Activated naive CD8-positive, alpha-beta T cell treated with anti-CD3 and anti-CD28 coated beads for 36 hours (primary cell): Measurements from ENCODE around the gene ICOSLG. TPM values are rescaled to one million over a fixed set of nuclear protein-coding genes. Genes with fewer than 3 reads are reported as not detected.
"Not testable (repeated sequence)": the region's sequence is repeated elsewhere in the genome, so short reads cannot be mapped to it uniquely, and the experiment has no call there.

ENCODE experiments used
- DNase-seq: peaks from one replicate; pipeline ENCODE4 v3.0.0; 2021
- H3K27ac Mint-ChIP-seq: one replicate; pipeline ENCODE4 v1.8.0; 2022; ENCODE audit warnings: mild to moderate bottlenecking, moderate library complexity, mixed read lengths
- H3K27me3 Mint-ChIP-seq: one replicate; pipeline ENCODE4 v1.8.0; 2022; ENCODE audit warnings: mild to moderate bottlenecking, mixed read lengths
- H3K36me3 Mint-ChIP-seq: one replicate; pipeline ENCODE4 v1.8.0; 2021; ENCODE audit warnings: mild to moderate bottlenecking, mixed read lengths
- H3K4me1 Mint-ChIP-seq: one replicate; pipeline ENCODE4 v1.8.0; 2021; ENCODE audit warnings: mixed read lengths
- H3K4me3 Mint-ChIP-seq: one replicate; pipeline ENCODE4 v1.8.0; 2022; ENCODE audit warnings: mild to moderate bottlenecking, moderate library complexity, mixed read lengths
- H3K9me3 Mint-ChIP-seq: one replicate; pipeline ENCODE4 v1.8.0; 2022; ENCODE audit warnings: mixed read lengths
- total RNA-seq, 2 experiments: library from RNA; stranded (reverse); gene quantifications; one replicate each; pipeline ENCODE4 v1.2.3, GENCODE V29; 2021

ICOSLG gene
- total RNA-seq: 1 to 10 TPM in 1 of 2 experiments, under 1 TPM in 1; 0.92 to 1.2 TPM

GRCh38 chr21:44240842-44241241, at the start of gene ICOSLG:
Gene ICOSLG (minus strand): TSS chr21:44240943. CDS start chr21:44240817, 126 bp downstream.
- not testable (repeated sequence) for H3K4me3 Mint-ChIP-seq, H3K27ac Mint-ChIP-seq, H3K36me3 Mint-ChIP-seq, H3K9me3 Mint-ChIP-seq, DNase-seq, H3K27me3 Mint-ChIP-seq, H3K4me1 Mint-ChIP-seq

GRCh38 chr21:44289381-44290010, 48.8 kb upstream of the ICOSLG start:
- H3K4me3 Mint-ChIP-seq: no peak overlapping the region
- H3K36me3 Mint-ChIP-seq: no peaks in the 10 kb centered on the region
- H3K27ac Mint-ChIP-seq: no peak overlapping the region
- no peaks in the 10 kb centered on the region for H3K9me3 Mint-ChIP-seq
- DNase-seq: no peak
- no peaks in the 10 kb centered on the region for H3K4me1 Mint-ChIP-seq
- H3K27me3 Mint-ChIP-seq: no peaks in the 10 kb centered on the region

GRCh38 chr21:44288251-44289110, 47.7 kb upstream of the ICOSLG start:
- no peaks in the 10 kb centered on the region for H3K36me3 Mint-ChIP-seq
- no peaks in the 10 kb centered on the region for H3K4me1 Mint-ChIP-seq
- no peak overlapping the region for H3K4me3 Mint-ChIP-seq
- H3K27me3 Mint-ChIP-seq: no peaks in the 10 kb centered on the region
- no peak for DNase-seq
- H3K27ac Mint-ChIP-seq: no peak overlapping the region
- no peaks in the 10 kb centered on the region for H3K9me3 Mint-ChIP-seq

GRCh38 chr21:44286716-44287632, 46.2 kb upstream of the ICOSLG start:
- H3K27me3 Mint-ChIP-seq: no peaks in the 10 kb centered on the region
- no peak overlapping the region for H3K27ac Mint-ChIP-seq
- DNase-seq: no peak
- H3K4me3 Mint-ChIP-seq: no peak overlapping the region
- no peaks in the 10 kb centered on the region for H3K36me3 Mint-ChIP-seq
- no peaks in the 10 kb centered on the region for H3K4me1 Mint-ChIP-seq
- H3K9me3 Mint-ChIP-seq: no peaks in the 10 kb centered on the region

GRCh38 chr21:44286086-44286715, 45.5 kb upstream of the ICOSLG start:
- Mint-ChIP-seq H3K9me3 (no peaks in the 10 kb centered on the region), H3K4me1 (no peaks in the 10 kb centered on the region), H3K27me3 (no peaks in the 10 kb centered on the region), H3K36me3 (no peaks in the 10 kb centered on the region), H3K4me3 (no peak overlapping the region), H3K27ac (no peak overlapping the region)
- DNase-seq: no peak

GRCh38 chr21:44285138-44285992, 44.6 kb upstream of the ICOSLG start, which contains the start of gene AIRE:
Gene AIRE (plus strand): TSS chr21:44285876. CDS start chr21:44286007, 131 bp downstream.
- H3K9me3 Mint-ChIP-seq: no peaks in the 10 kb centered on the region

GRCh38 chr21:44283948-44284347, 43.2 kb upstream of the ICOSLG start:
- Mint-ChIP-seq H3K4me3 (no peak overlapping the region), H3K27ac (no peak overlapping the region), H3K27me3 (no peaks in the 10 kb centered on the region), H3K9me3 (no peaks in the 10 kb centered on the region), H3K4me1 (no peaks in the 10 kb centered on the region), H3K36me3 (no peaks in the 10 kb centered on the region)
- DNase-seq: no peak

More at GRCh38 chr21:44285138-44285992, 44.6 kb upstream of the ICOSLG start, which contains the start of gene AIRE:
- no peaks in the 10 kb centered on the region for H3K4me1 Mint-ChIP-seq
- no peak for DNase-seq
- no peaks in the 10 kb centered on the region for H3K27me3 Mint-ChIP-seq
- no peak within 1 kb of the TSS for H3K4me3 Mint-ChIP-seq
- no peak within 1 kb of the TSS for H3K27ac Mint-ChIP-seq
- H3K36me3 Mint-ChIP-seq: no peaks in the 10 kb centered on the region

- H3K36me3 Mint-ChIP-seq, H3K4me3 Mint-ChIP-seq, H3K27ac Mint-ChIP-seq, H3K9me3 Mint-ChIP-seq, H3K27me3 Mint-ChIP-seq, H3K4me1 Mint-ChIP-seq, DNase-seq: not testable (repeated sequence)
Observed at GRCh38 chr21:44283211-44283785, 42.6 kb upstream of the ICOSLG start.

- DNase-seq: no peak
- no peak overlapping the region for H3K4me3 Mint-ChIP-seq
- H3K36me3 Mint-ChIP-seq: no peaks in the 10 kb centered on the region
- H3K9me3 Mint-ChIP-seq: no peaks in the 10 kb centered on the region
- H3K27me3 Mint-ChIP-seq: no peaks in the 10 kb centered on the region
- H3K4me1 Mint-ChIP-seq: no peaks in the 10 kb centered on the region
- H3K27ac Mint-ChIP-seq: no peak overlapping the region
Observed at GRCh38 chr21:44282370-44282769, 41.6 kb upstream of the ICOSLG start.

GRCh38 chr21:44281801-44282200, 41.1 kb upstream of the ICOSLG start:
- Mint-ChIP-seq H3K27me3 (no peaks in the 10 kb centered on the region), H3K27ac (no peak overlapping the region), H3K4me1 (no peaks in the 10 kb centered on the region), H3K36me3 (no peaks in the 10 kb centered on the region), H3K9me3 (no peaks in the 10 kb centered on the region), H3K4me3 (no peak overlapping the region)
- no peak for DNase-seq

GRCh38 chr21:44279354-44280260, 38.9 kb upstream of the ICOSLG start:
- no peak overlapping the region for H3K4me3 Mint-ChIP-seq
- no peaks in the 10 kb centered on the region for H3K36me3 Mint-ChIP-seq
- no peaks in the 10 kb centered on the region for H3K4me1 Mint-ChIP-seq
- H3K27me3 Mint-ChIP-seq: no peaks in the 10 kb centered on the region
- no peak overlapping the region for H3K27ac Mint-ChIP-seq
- no peak for DNase-seq
- H3K9me3 Mint-ChIP-seq: no peaks in the 10 kb centered on the region

- no peak overlapping the region for H3K27ac Mint-ChIP-seq
- H3K27me3 Mint-ChIP-seq: no peaks in the 10 kb centered on the region
- no peaks in the 10 kb centered on the region for H3K4me1 Mint-ChIP-seq
- DNase-seq: no peak
- H3K9me3 Mint-ChIP-seq: no peaks in the 10 kb centered on the region
- no peak overlapping the region for H3K4me3 Mint-ChIP-seq
- no peaks in the 10 kb centered on the region for H3K36me3 Mint-ChIP-seq
Observed at GRCh38 chr21:44275041-44275440, 34.3 kb upstream of the ICOSLG start.

- H3K9me3 Mint-ChIP-seq: no peaks in the 10 kb centered on the region
- no peak overlapping the region for H3K4me3 Mint-ChIP-seq
- H3K27ac Mint-ChIP-seq: no peak overlapping the region
- H3K27me3 Mint-ChIP-seq: no peaks in the 10 kb centered on the region
- no peaks in the 10 kb centered on the region for H3K36me3 Mint-ChIP-seq
- no peak for DNase-seq
- H3K4me1 Mint-ChIP-seq: no peaks in the 10 kb centered on the region
Observed at GRCh38 chr21:44273046-44273445, 32.3 kb upstream of the ICOSLG start.
